K562 (cell line): Measurements from ENCODE around the gene MRPL37. TPM values are rescaled to one million over a fixed set of nuclear protein-coding genes. Genes with fewer than 3 reads are reported as not detected.

ENCODE experiments used
- ATAC-seq: fragments of 200-7000 bp; cut with Tn5 transposase; 3 replicates; pipeline ENCODE4 v1.9.1; 2020; ENCODE audit warnings: moderate library complexity
- Bru-seq: library from RNA; stranded (reverse); fragments of 400-500 nt; gene quantifications from one replicate; lab custom pipeline; 2021; lab: Mats Ljungman, UMichigan
- BruChase-seq, 2 experiments: library from RNA; stranded (reverse); fragments of 400-500 nt; gene quantifications; one replicate each; lab custom pipeline; 2021; lab: Mats Ljungman, UMichigan
- BruUV-seq: library from RNA; stranded (reverse); fragments of 400-500 nt; replicated peaks from 2 replicates; lab custom pipeline; 2021; lab: Mats Ljungman, UMichigan
- CTCF ChIA-PET: fragments of 300-600 bp; formaldehyde crosslinking; extraction: SDS; loops from one replicate; lab custom pipeline; 2021; ENCODE audit warnings: low intra/inter-chr PET ratio; lab: Yijun Ruan, JAX
- POLR2A ChIA-PET: fragments of 300-600, 350-650 bp; sonication (Branson Sonifier 250); formaldehyde crosslinking; extraction: SDS; loops from one replicate; lab custom pipeline; 2021; ENCODE audit warnings: antibody characterized with exemption, inconsistent platforms; lab: Yijun Ruan, JAX
- DNase-seq, 4 experiments: peaks; one replicate each; pipeline versions ENCODE4 v3.0.0 to v3.0.0-alpha.2; 2011 to 2018; ENCODE audit warnings: low spot score in 3 of 4, mixed read lengths in 3 of 4; ENCODE audit errors: extremely low read depth in 1 of 4
- FAIRE-seq: peaks from 2 replicates; lab custom pipeline; 2011; peaks lifted over from hg19 to GRCh38; lab: Jason Lieb, UNC
- H2AFZ ChIP-seq: 2 replicates; pipeline ENCODE4 v1.6.0; 2011; ENCODE audit warnings: low read depth, low read length, control low read depth, inconsistent platforms
- H3K27ac ChIP-seq: fragments of 200-600 bp; 3 replicates; pipeline ENCODE4 v1.8.0; 2011; ENCODE audit warnings: low read depth, mild to moderate bottlenecking, control low read depth, inconsistent platforms, low read length, moderate library complexity, mixed read lengths; ENCODE audit errors: extremely low read depth
- H3K27me3 ChIP-seq, 2 experiments: fragments of 300-600 bp in 1 of 2; 2 replicates in 1 of 2; 3 replicates in 1 of 2; pipeline versions ENCODE4 v1.6.0 to v1.8.0; 2011; ENCODE audit warnings: inconsistent platforms in 2 of 2, low read length in 2 of 2, mild to moderate bottlenecking in 1 of 2, mixed read lengths in 1 of 2, moderate library complexity in 1 of 2; ENCODE audit not compliant: control insufficient read depth in 2 of 2, insufficient read depth in 2 of 2
- H3K36me3 ChIP-seq: fragments of 300-600 bp; 3 replicates; pipeline ENCODE4 v1.8.0; 2011; ENCODE audit warnings: mild to moderate bottlenecking, low read length, inconsistent platforms; ENCODE audit not compliant: control insufficient read depth, insufficient read depth
- H3K4me1 ChIP-seq, 2 experiments: fragments of 200-600 bp in 1 of 2; replicated peaks in 1 of 2; 2 replicates in 1 of 2; 3 replicates in 1 of 2; pipeline versions ENCODE4 v1.5.1 to v1.8.0; 2011; ENCODE audit warnings: inconsistent platforms in 2 of 2, low read length in 2 of 2, mild to moderate bottlenecking in 1 of 2, mixed read lengths in 1 of 2, moderate library complexity in 1 of 2; ENCODE audit not compliant: control insufficient read depth in 2 of 2, insufficient read depth in 2 of 2
- H3K4me2 ChIP-seq: 2 replicates; pipeline ENCODE4 v1.6.1; 2011; ENCODE audit warnings: low read length, control low read depth, inconsistent platforms, mixed read lengths; ENCODE audit not compliant: insufficient read depth
- H3K4me3 ChIP-seq: fragments of 200-600 bp; sonication (generic), shearing (Covaris generic); 2 replicates; pipeline ENCODE4 v1.5.1; 2016; ENCODE audit warnings: control low read depth, inconsistent platforms
- H3K79me2 ChIP-seq: fragments of 200-600 bp; 3 replicates; pipeline ENCODE4 v1.8.0; 2011; ENCODE audit warnings: low read length, inconsistent platforms; ENCODE audit not compliant: control insufficient read depth, insufficient read depth
- H3K9ac ChIP-seq, 2 experiments: 2 replicates each; pipeline versions ENCODE4 v1.6.0 to v1.6.1; 2011; ENCODE audit warnings: low read depth in 2 of 2, low read length in 2 of 2, control low read depth in 1 of 2, inconsistent platforms in 1 of 2, mild to moderate bottlenecking in 1 of 2, mixed read lengths in 1 of 2; ENCODE audit not compliant: insufficient read depth in 1 of 2
- H3K9me1 ChIP-seq: one replicate; pipeline ENCODE4 v1.6.0; 2011; ENCODE audit warnings: inconsistent platforms, mild to moderate bottlenecking, low read length, moderate library complexity; ENCODE audit not compliant: control insufficient read depth, insufficient read depth
- H3K9me3 ChIP-seq: replicated peaks from 2 replicates; pipeline ENCODE4 v1.5.1; 2011; ENCODE audit warnings: low read depth, low read length, inconsistent platforms; ENCODE audit not compliant: control insufficient read depth, insufficient read depth
- H4K20me1 ChIP-seq: replicated peaks from 2 replicates; pipeline ENCODE4 v1.6.1; 2011; ENCODE audit warnings: low read length, inconsistent platforms, mixed read lengths; ENCODE audit not compliant: control insufficient read depth, insufficient read depth
- SRSF3 ChIP-seq: fragments of 200-400 bp; formaldehyde crosslinking; IDR thresholded peaks from 2 replicates; pipeline ENCODE4 v1.6.1; 2016; ENCODE audit warnings: mild to moderate bottlenecking, low read length, moderate library complexity; ENCODE audit not compliant: insufficient read depth
- SUPT5H ChIP-seq: fragments of 450-650 bp; IDR thresholded peaks from 2 replicates; pipeline ENCODE4 v1.6.1; 2016
- TBP ChIP-seq: optimal IDR thresholded peaks from 2 replicates; pipeline ENCODE3; 2011; ENCODE audit warnings: low read depth, low read length, improper control_type of control experiment
- ZNF217 ChIP-seq: sonication (generic); formaldehyde crosslinking; IDR thresholded peaks from 2 replicates; pipeline ENCODE4 v1.8.0; 2022; ENCODE audit warnings: mild to moderate bottlenecking, missing genetic modification reagents
- WGBS: fragments of 100-300 bp; shearing (Covaris generic); methylation state at CpG from one replicate; pipeline ENCODE4 v1.1.6; 2016; ENCODE audit warnings: low coverage, mixed read lengths; ENCODE audit not compliant: insufficient coverage; ENCODE audit errors: missing lambda C conversion rate; 5-methylcytosine and 5-hydroxymethylcytosine counted together
- in situ Hi-C: fragments of 300-500 bp; cut with MboI; formaldehyde crosslinking; loops from 4 replicates; pipeline ENCODE4 v1.15.0; 2018; ENCODE audit warnings: inconsistent platforms, mixed read lengths
- intact Hi-C: fragments of 100-400 bp; cut with micrococcal nuclease; formaldehyde crosslinking; loops from 2 replicates; pipeline ENCODE4 v1.14.2; 2022
- long read RNA-seq, 3 experiments: library from polyadenylated mRNA in 2 of 3; library from RNA in 1 of 3; unstranded in 2 of 3; stranded (forward) in 1 of 3; transcript quantifications; one replicate each; pipeline ENCODE4 v2.0.0, GENCODE V29; 2019 to 2022
- polyA minus RNA-seq, 3 experiments: library from RNA; depleted of rRNA, polyadenylated mRNA; stranded (reverse); fragments of >200 nt; gene quantifications; 2 replicates each; pipeline ENCODE4 v1.2.3, GENCODE V29; 2011
- polyA plus RNA-seq, 8 experiments: library from polyadenylated mRNA; depleted of rRNA in 4 of 8; stranded (reverse) in 5 of 8; unstranded in 3 of 8; fragments of >200 nt; fragmentation: Nextera tagmentation in 2 of 8; fragmentation: Illumina TruSeq in 1 of 8; extraction: Ambion mirVana in 2 of 8; extraction: Trizol in 1 of 8; gene quantifications; 2 replicates each; pipeline versions ENCODE4 v1.2.1 to v1.2.3, GENCODE V29; 2011 to 2014; ENCODE audit warnings: inconsistent platforms in 1 of 8, missing spikeins in 1 of 8
- total RNA-seq, 7 experiments: library from RNA; depleted of rRNA in 6 of 7; stranded (reverse); fragments of >200 nt in 6 of 7; fragmentation: Illumina TruSeq in 2 of 7; extraction: Trizol in 2 of 7; gene quantifications; 2 replicates each; pipeline versions ENCODE4 v1.2.1 to v1.2.3, GENCODE V29; 2011 to 2021; ENCODE audit warnings: low replicate concordance in 1 of 7
- TF ChIP-seq, protein P1 (sequence below), 2 experiments: fragments of 150-350 bp in 1 of 2; IDR thresholded peaks; 2 replicates each; pipeline ENCODE4 v1.6.1; 2012 to 2016; ENCODE audit warnings: low read depth in 2 of 2, low read length in 2 of 2, mild to moderate bottlenecking in 1 of 2, moderate library complexity in 1 of 2
- TF ChIP-seq, protein P2 (sequence below): fragments of 450-650 bp; IDR thresholded peaks from 2 replicates; pipeline ENCODE4 v1.6.1; 2017; ENCODE audit warnings: antibody characterized with exemption, mild to moderate bottlenecking

MRPL37 gene
- total RNA-seq (2011; cell fraction: chromatin; rRNA removed; ENCODE audit: low replicate concordance): 14.4 and 25.2 TPM in 2 replicates
- total RNA-seq (2011; cell fraction: nucleolus; rRNA removed): 24.8 and 26.6 TPM in 2 replicates
- 26.0 and 33.7 TPM in 2 replicates for total RNA-seq (2011; cell fraction: nucleoplasm; rRNA removed)
- 193 and 248 TPM in 2 replicates for total RNA-seq (2014; rRNA removed)
- 152 TPM in 2 replicates for total RNA-seq (2014; rRNA removed; fragmentation: Illumina TruSeq; extraction: Trizol)
- total RNA-seq (2015; rRNA removed; fragmentation: Illumina TruSeq; extraction: Trizol): 175 and 180 TPM in 2 replicates
- 226 and 236 TPM in 2 replicates for total RNA-seq (2021)
- 66.9 and 72.9 TPM in 2 replicates for polyA plus RNA-seq (2011; rRNA removed)
- 93.0 and 93.1 TPM in 2 replicates for polyA plus RNA-seq (2011; cell fraction: cytosol; rRNA removed)
- polyA plus RNA-seq (2011; cell fraction: nucleus; rRNA removed): 36.4 and 42.0 TPM in 2 replicates
- 179 and 203 TPM in 2 replicates for polyA plus RNA-seq (2012)
- polyA plus RNA-seq (2014; fragmentation: Illumina TruSeq; extraction: Trizol): 244 and 303 TPM in 2 replicates
- polyA plus RNA-seq (2014; fragmentation: Nextera tagmentation; extraction: Ambion mirVana): 10 to 100 TPM; 52.2 to 79.7 TPM
- polyA plus RNA-seq (2014; rRNA removed): 202 and 235 TPM in 2 replicates
- 31.8 and 36.8 TPM in 2 replicates for polyA minus RNA-seq (2011; rRNA and poly(A)+ RNA removed)
- 32.4 and 42.5 TPM in 2 replicates for polyA minus RNA-seq (2011; cell fraction: cytosol; rRNA and poly(A)+ RNA removed)
- polyA minus RNA-seq (2011; cell fraction: nucleus; rRNA and poly(A)+ RNA removed): 12.3 and 19.7 TPM in 2 replicates
- percentile 86 among the genes with signal in this experiment for Bru-seq, nascent RNA
- BruChase-seq, experiment 1, labeled RNA remaining after a 2-hour chase: percentile 87 among the genes with signal in this experiment
- percentile 87 among the genes with signal in this experiment for BruChase-seq, experiment 2, labeled RNA remaining after a 6-hour chase
- long read RNA-seq, experiment 1, transcript MRPL37-202 (7 exons, 1,483 nt): major isoform, 237 of 606 reads
- long read RNA-seq, experiment 1, transcript MRPL37-206 (7 exons, 1,582 nt): minor isoform, 6 of 606 reads
- long read RNA-seq, experiment 1, partial matches to known transcripts: 338 of 606 reads
- long read RNA-seq, experiment 1, other reads (novel, unspliced or antisense): 25 of 606 reads
- long read RNA-seq, experiment 2, transcript MRPL37-202 (7 exons, 1,483 nt): major isoform, 250 of 332 reads
- long read RNA-seq, experiment 2, transcript MRPL37-206 (7 exons, 1,582 nt): minor isoform, 5 of 332 reads
- long read RNA-seq, experiment 2, partial matches to known transcripts: 36 of 332 reads
- long read RNA-seq, experiment 2, other reads (novel, unspliced or antisense): 41 of 332 reads
- long read RNA-seq, experiment 3, transcript MRPL37-202 (7 exons, 1,483 nt): major isoform, 394 of 434 reads
- long read RNA-seq, experiment 3, partial matches to known transcripts: 24 of 434 reads
- long read RNA-seq, experiment 3, other reads (novel, unspliced or antisense): 16 of 434 reads

DNA sequence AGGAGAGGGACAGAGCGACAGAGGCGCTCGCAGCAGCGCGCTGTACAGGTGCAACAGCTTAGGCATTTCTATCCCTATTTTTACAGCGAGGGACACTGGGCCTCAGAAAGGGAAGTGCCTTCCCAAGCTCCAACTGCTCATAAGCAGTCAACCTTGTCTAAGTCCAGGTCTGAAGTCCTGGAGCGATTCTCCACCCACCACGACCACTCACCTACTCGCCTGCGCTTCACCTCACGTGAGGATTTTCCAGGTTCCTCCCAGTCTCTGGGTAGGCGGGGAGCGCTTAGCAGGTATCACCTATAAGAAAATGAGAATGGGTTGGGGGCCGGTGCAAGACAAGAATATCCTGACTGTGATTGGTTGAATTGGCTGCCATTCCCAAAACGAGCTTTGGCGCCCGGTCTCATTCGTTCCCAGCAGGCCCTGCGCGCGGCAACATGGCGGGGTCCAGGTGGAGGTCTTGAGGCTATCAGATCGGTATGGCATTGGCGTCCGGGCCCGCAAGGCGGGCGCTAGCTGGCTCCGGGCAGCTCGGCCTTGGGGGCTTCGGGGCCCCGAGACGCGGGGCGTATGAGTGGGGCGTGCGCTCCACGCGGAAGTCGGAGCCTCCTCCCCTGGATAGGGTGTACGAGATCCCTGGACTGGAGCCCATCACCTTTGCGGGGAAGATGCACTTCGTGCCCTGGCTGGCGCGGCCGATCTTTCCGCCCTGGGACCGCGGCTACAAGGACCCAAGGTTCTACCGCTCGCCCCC lies at the start of gene MRPL37, which contains the start of gene CYB5RL:
Gene MRPL37, plus strand, starts transcription at position 403 of the 754 bp plus-strand sequence. Its CDS starts 77 bp downstream, at position 480.
Gene CYB5RL, minus strand, starts transcription at position 266 of the 754 bp plus-strand sequence. CDS start 4,414 bp downstream, outside the sequence.
- peak within 1 kb of the TSS; percentile 83 for H3K27ac ChIP-seq
- peaks cover 20 to 24% of the 10 kb centered on the region in 2 experiments; a peak in 4 of 5 replicates for H3K4me1 ChIP-seq
- DNase-seq (peak; percentile 99 to 100 (median 100)), ATAC-seq (peak; percentile 96), FAIRE-seq (peak; percentile 92)
- peak within 1 kb of the TSS; percentile 95 to 96 for H3K9ac ChIP-seq
- BruUV-seq: no TSS peak
- no peaks in the 10 kb centered on the region for H3K27me3 ChIP-seq
- H3K4me3 ChIP-seq: peak within 1 kb of the TSS; percentile 85
- CTCF ChIA-PET: no interaction called here
- intact Hi-C loops: loop anchor here (5.0 kb wide), 1 partner anchor 78 kb away; no protein-coding TSS in a partner anchor
- under 1% methylated on average over 51 of the region's 51 CpGs for WGBS
- H2AFZ ChIP-seq: peak within 1 kb of the TSS; percentile 93
- H3K4me2 ChIP-seq: peak within 1 kb of the TSS; percentile 96
- peaks cover 56% of the 10 kb centered on the region for H3K79me2 ChIP-seq
- no peaks in the 10 kb centered on the region for H3K9me1 ChIP-seq
- no peaks in the 10 kb centered on the region for H3K9me3 ChIP-seq
- POLR2A ChIA-PET: interaction anchor here (0.5 to 9.0 kb wide), 21 partner anchors 8 to 747 kb away, joined by 3 to 148 read pairs (median 3); no protein-coding TSS in a partner anchor
- H3K36me3 ChIP-seq: peaks cover 50% of the 10 kb centered on the region
- in situ Hi-C loops: no loop called here
- no peaks in the 10 kb centered on the region for H4K20me1 ChIP-seq
- TF ChIP-seq SUPT5H: peak; percentile 94
- TF ChIP-seq, protein P1, sequence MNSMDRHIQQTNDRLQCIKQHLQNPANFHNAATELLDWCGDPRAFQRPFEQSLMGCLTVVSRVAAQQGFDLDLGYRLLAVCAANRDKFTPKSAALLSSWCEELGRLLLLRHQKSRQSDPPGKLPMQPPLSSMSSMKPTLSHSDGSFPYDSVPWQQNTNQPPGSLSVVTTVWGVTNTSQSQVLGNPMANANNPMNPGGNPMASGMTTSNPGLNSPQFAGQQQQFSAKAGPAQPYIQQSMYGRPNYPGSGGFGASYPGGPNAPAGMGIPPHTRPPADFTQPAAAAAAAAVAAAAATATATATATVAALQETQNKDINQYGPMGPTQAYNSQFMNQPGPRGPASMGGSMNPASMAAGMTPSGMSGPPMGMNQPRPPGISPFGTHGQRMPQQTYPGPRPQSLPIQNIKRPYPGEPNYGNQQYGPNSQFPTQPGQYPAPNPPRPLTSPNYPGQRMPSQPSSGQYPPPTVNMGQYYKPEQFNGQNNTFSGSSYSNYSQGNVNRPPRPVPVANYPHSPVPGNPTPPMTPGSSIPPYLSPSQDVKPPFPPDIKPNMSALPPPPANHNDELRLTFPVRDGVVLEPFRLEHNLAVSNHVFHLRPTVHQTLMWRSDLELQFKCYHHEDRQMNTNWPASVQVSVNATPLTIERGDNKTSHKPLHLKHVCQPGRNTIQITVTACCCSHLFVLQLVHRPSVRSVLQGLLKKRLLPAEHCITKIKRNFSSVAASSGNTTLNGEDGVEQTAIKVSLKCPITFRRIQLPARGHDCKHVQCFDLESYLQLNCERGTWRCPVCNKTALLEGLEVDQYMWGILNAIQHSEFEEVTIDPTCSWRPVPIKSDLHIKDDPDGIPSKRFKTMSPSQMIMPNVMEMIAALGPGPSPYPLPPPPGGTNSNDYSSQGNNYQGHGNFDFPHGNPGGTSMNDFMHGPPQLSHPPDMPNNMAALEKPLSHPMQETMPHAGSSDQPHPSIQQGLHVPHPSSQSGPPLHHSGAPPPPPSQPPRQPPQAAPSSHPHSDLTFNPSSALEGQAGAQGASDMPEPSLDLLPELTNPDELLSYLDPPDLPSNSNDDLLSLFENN (IDR thresholded peaks at IDR 0.05; ENCODE audit: low read depth in 2 of 2, low read length in 2 of 2): peak in 1 of 2 experiments; percentile 50; a peak in 1 of 4 replicates
- no peak for TF ChIP-seq SRSF3
- TF ChIP-seq TBP: peak; percentile 91
- no peak for TF ChIP-seq ZNF217 (CRISPR knock-in tag)
- TF ChIP-seq, protein P2, sequence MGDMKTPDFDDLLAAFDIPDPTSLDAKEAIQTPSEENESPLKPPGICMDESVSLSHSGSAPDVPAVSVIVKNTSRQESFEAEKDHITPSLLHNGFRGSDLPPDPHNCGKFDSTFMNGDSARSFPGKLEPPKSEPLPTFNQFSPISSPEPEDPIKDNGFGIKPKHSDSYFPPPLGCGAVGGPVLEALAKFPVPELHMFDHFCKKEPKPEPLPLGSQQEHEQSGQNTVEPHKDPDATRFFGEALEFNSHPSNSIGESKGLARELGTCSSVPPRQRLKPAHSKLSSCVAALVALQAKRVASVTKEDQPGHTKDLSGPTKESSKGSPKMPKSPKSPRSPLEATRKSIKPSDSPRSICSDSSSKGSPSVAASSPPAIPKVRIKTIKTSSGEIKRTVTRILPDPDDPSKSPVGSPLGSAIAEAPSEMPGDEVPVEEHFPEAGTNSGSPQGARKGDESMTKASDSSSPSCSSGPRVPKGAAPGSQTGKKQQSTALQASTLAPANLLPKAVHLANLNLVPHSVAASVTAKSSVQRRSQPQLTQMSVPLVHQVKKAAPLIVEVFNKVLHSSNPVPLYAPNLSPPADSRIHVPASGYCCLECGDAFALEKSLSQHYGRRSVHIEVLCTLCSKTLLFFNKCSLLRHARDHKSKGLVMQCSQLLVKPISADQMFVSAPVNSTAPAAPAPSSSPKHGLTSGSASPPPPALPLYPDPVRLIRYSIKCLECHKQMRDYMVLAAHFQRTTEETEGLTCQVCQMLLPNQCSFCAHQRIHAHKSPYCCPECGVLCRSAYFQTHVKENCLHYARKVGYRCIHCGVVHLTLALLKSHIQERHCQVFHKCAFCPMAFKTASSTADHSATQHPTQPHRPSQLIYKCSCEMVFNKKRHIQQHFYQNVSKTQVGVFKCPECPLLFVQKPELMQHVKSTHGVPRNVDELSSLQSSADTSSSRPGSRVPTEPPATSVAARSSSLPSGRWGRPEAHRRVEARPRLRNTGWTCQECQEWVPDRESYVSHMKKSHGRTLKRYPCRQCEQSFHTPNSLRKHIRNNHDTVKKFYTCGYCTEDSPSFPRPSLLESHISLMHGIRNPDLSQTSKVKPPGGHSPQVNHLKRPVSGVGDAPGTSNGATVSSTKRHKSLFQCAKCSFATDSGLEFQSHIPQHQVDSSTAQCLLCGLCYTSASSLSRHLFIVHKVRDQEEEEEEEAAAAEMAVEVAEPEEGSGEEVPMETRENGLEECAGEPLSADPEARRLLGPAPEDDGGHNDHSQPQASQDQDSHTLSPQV: no peak
